Uterus (tissue), 2 donors: ENCODE measurements around the gene PHF12.

ENCODE experiments used
- POLR2A ChIP-seq, 2 donors: fragments of 450-650 bp; IDR thresholded peaks; one replicate each; pipeline ENCODE4 v1.6.1; 2016; ENCODE audit warnings: antibody characterized with exemption in 2 of 2, mild to moderate bottlenecking in 1 of 2, moderate library complexity in 1 of 2
- TF ChIP-seq, protein P1 (sequence below), 4 experiments: fragments of 200-600 bp in 2 of 4; fragments of 450-650 bp in 2 of 4; sonication (generic) in 2 of 4; IDR thresholded peaks; one replicate each; pipeline ENCODE4 v1.5.1; 2016 to 2019; ENCODE audit warnings: antibody characterized with exemption in 4 of 4, mild to moderate bottlenecking in 2 of 4, moderate library complexity in 1 of 4

DNA sequence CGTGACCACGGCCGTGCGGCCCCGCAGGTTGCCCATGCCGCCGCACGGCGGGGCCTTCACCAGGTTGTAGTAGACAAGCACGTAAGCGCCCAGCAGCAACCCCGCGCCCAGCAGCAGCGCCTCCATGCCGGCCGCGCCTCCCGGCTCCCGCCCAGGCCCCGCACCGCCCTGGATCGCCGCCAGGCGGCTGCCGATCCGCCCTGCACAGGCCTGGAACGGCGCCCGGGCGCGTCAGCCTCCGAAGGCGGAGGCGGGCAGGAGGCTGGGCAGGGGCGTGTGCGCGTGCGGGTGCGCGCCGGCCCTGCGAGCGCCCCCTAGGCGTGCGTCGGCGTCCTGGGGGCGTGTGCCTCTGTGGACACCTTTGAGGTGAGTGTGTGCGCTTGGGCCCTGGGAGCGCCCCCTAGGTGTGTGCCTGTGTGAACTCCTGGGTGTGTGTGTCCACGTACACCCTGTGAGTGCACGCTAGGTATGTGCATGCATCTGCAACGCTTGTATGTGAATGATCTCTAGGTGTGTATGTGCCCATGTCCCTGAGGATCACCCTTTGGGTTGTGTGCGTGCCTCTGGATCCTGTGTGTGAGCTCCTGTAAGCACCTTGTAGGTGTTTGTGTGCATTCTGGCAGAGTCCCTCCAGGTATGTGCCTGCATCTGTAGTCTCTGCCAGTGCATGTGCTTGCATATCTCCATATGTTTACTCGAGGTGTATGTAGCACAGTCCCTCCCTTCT, 48.3 kb downstream of the PHF12 start, which contains the start of gene DHRS13:
- TF ChIP-seq, protein P1, sequence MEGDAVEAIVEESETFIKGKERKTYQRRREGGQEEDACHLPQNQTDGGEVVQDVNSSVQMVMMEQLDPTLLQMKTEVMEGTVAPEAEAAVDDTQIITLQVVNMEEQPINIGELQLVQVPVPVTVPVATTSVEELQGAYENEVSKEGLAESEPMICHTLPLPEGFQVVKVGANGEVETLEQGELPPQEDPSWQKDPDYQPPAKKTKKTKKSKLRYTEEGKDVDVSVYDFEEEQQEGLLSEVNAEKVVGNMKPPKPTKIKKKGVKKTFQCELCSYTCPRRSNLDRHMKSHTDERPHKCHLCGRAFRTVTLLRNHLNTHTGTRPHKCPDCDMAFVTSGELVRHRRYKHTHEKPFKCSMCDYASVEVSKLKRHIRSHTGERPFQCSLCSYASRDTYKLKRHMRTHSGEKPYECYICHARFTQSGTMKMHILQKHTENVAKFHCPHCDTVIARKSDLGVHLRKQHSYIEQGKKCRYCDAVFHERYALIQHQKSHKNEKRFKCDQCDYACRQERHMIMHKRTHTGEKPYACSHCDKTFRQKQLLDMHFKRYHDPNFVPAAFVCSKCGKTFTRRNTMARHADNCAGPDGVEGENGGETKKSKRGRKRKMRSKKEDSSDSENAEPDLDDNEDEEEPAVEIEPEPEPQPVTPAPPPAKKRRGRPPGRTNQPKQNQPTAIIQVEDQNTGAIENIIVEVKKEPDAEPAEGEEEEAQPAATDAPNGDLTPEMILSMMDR (IDR thresholded peaks at IDR 0.05): peak; percentile 47 to 89 (median 86)
- peak in 1 of 2 donors; percentile 39 for TF ChIP-seq POLR2A (IDR thresholded peaks at IDR 0.05)
